SU-DHL-6 (cell line): ENCODE data around the gene CLIC5.

Experiments used
- H2AFZ ChIP-seq: fragments of 200-600 bp; sonication (generic); 2 replicates; pipeline ENCODE4 v1.6.1; 2014; ENCODE audit warnings: low read depth, mild to moderate bottlenecking, moderate library complexity, mixed read lengths, antibody characterized with exemption, low read length; ENCODE audit not compliant: severe bottlenecking
- H3F3A ChIP-seq: fragments of 200-600 bp; shearing (Covaris generic); 2 replicates; pipeline ENCODE4 v1.6.0; 2016; ENCODE audit warnings: antibody characterized with exemption, mild to moderate bottlenecking; ENCODE audit not compliant: insufficient read depth
- H3K27ac ChIP-seq: fragments of 200-600 bp; sonication (generic); 2 replicates; pipeline ENCODE4 v1.5.1; 2016; ENCODE audit warnings: low read depth, mild to moderate bottlenecking, low read length, moderate library complexity, mixed read lengths
- H3K27me3 ChIP-seq: fragments of 200-600 bp; sonication (generic), shearing (Covaris generic); 2 replicates; pipeline ENCODE4 v1.6.0; 2014; ENCODE audit warnings: mild to moderate bottlenecking, low read length
- H3K36me3 ChIP-seq: fragments of 200-600 bp; sonication (generic); 2 replicates; pipeline ENCODE4 v1.6.1; 2014; ENCODE audit warnings: mild to moderate bottlenecking, low read length, mixed read lengths
- H3K4me2 ChIP-seq: fragments of 300-600, 200-600 bp; shearing (Covaris generic), sonication (generic); 2 replicates; pipeline ENCODE4 v1.6.0; 2014; ENCODE audit warnings: low read length, low read depth, mild to moderate bottlenecking; ENCODE audit not compliant: poor library complexity, severe bottlenecking
- H3K4me3 ChIP-seq: fragments of 200-600 bp; sonication (generic); 2 replicates; pipeline ENCODE4 v1.5.1; 2014; ENCODE audit warnings: antibody characterized with exemption, low read length, mild to moderate bottlenecking, mixed read lengths; ENCODE audit not compliant: insufficient read depth, poor library complexity, severe bottlenecking
- H3K79me2 ChIP-seq: fragments of 200-600 bp; sonication (generic); 2 replicates; pipeline ENCODE4 v1.6.1; 2014; ENCODE audit warnings: mild to moderate bottlenecking, low read length, moderate library complexity; ENCODE audit not compliant: insufficient read depth
- H3K9ac ChIP-seq: fragments of 200-600 bp; sonication (generic); 2 replicates; pipeline ENCODE4 v1.7.0; 2014; ENCODE audit warnings: mild to moderate bottlenecking, low read length
- H3K9me2 ChIP-seq: fragments of 200-600 bp; sonication (generic); replicated peaks from 2 replicates; pipeline ENCODE4 v1.6.1; 2014; ENCODE audit warnings: low read length; ENCODE audit not compliant: insufficient read depth
- H3K9me3 ChIP-seq: fragments of 200-600 bp; sonication (generic); 2 replicates; pipeline ENCODE4 v1.6.1; 2014; ENCODE audit warnings: low read length, mixed read lengths; ENCODE audit not compliant: insufficient read depth
- H4K20me1 ChIP-seq: fragments of 200-600 bp; sonication (generic); 2 replicates; pipeline ENCODE4 v1.6.1; 2014; ENCODE audit warnings: low read depth, mild to moderate bottlenecking, antibody characterized with exemption, low read length, moderate library complexity, mixed read lengths
- CTCF ChIP-seq: fragments of 200-600 bp; sonication (generic); IDR thresholded peaks from one replicate; pipeline ENCODE4 v1.5.1; 2017; ENCODE audit warnings: antibody characterized with exemption, mild to moderate bottlenecking, low read length, moderate library complexity; ENCODE audit not compliant: insufficient read depth, poor library complexity, severe bottlenecking
- EZH2phosphoT487 ChIP-seq: fragments of 200-600 bp; sonication (generic), shearing (Covaris generic); conservative IDR thresholded peaks from 2 replicates; pipeline ENCODE4 v1.6.1; 2018; ENCODE audit warnings: mild to moderate bottlenecking, antibody characterized with exemption, low read length, moderate library complexity, mixed read lengths

Gene CLIC5

GRCh38 chr6:45946887-45947286, 68.8 kb downstream of the CLIC5 start:
- H3K9me3 ChIP-seq, result no peaks in the 10 kb centered on the region

GRCh38 chr6:45946352-45946751, 69.3 kb downstream of the CLIC5 start:
- H3K4me3 ChIP-seq, result no peak overlapping the region
- no peak overlapping the region for H3K4me2 ChIP-seq
- H2AFZ ChIP-seq, result no peak overlapping the region
- H3K79me2 ChIP-seq, result no peaks in the 10 kb centered on the region
- H4K20me1 ChIP-seq, result no peaks in the 10 kb centered on the region
- no peaks in the 10 kb centered on the region for H3F3A ChIP-seq
- H3K36me3 ChIP-seq, result no peaks in the 10 kb centered on the region
- H3K9me3 ChIP-seq, result no peaks in the 10 kb centered on the region
- TF ChIP-seq CTCF (no peak), EZH2phosphoT487 (no peak)
- H3K27me3 ChIP-seq, result no peaks in the 10 kb centered on the region
- no peak overlapping the region for H3K27ac ChIP-seq
- no peak overlapping the region for H3K9ac ChIP-seq
- H3K9me2 ChIP-seq, result no peaks in the 10 kb centered on the region

More at GRCh38 chr6:45946887-45947286, 68.8 kb downstream of the CLIC5 start:
- no peaks in the 10 kb centered on the region for H3K79me2 ChIP-seq
- H3K27ac ChIP-seq, result no peak overlapping the region
- no peaks in the 10 kb centered on the region for H3K27me3 ChIP-seq
- TF ChIP-seq CTCF, result no peak
- TF ChIP-seq EZH2phosphoT487, result no peak
- no peaks in the 10 kb centered on the region for H3K9me2 ChIP-seq
- no peak overlapping the region for H3K4me2 ChIP-seq
- H4K20me1 ChIP-seq, result no peaks in the 10 kb centered on the region
- no peaks in the 10 kb centered on the region for H3F3A ChIP-seq
- H2AFZ ChIP-seq, result no peak overlapping the region
- no peaks in the 10 kb centered on the region for H3K36me3 ChIP-seq
- H3K4me3 ChIP-seq, result no peak overlapping the region
- no peak overlapping the region for H3K9ac ChIP-seq

- Histone ChIP-seq H3K9ac (no peak overlapping the region), H3K9me3 (no peaks in the 10 kb centered on the region), H3K9me2 (no peaks in the 10 kb centered on the region), H2AFZ (no peak overlapping the region), H3K79me2 (no peaks in the 10 kb centered on the region), H3K27ac (no peak overlapping the region), H3K27me3 (no peaks in the 10 kb centered on the region), H3K4me2 (no peak overlapping the region), H3K36me3 (no peaks in the 10 kb centered on the region), H3F3A (no peaks in the 10 kb centered on the region), H3K4me3 (no peak overlapping the region), H4K20me1 (no peaks in the 10 kb centered on the region)
- TF ChIP-seq CTCF (no peak), EZH2phosphoT487 (no peak)
Measured at GRCh38 chr6:45942953-45943352, 72.7 kb downstream of the CLIC5 start.
